ENCODE data around the gene GPR148. TPM values are rescaled to one million over a fixed set of nuclear protein-coding genes. Genes with fewer than 3 reads are reported as not detected.
A peak's percentile ranks its signal among the peaks of the same experiment; 100 is the strongest.

GPR148 gene
- total RNA-seq, 1 donor from 2014 or later = 0.48 TPM

DNA sequence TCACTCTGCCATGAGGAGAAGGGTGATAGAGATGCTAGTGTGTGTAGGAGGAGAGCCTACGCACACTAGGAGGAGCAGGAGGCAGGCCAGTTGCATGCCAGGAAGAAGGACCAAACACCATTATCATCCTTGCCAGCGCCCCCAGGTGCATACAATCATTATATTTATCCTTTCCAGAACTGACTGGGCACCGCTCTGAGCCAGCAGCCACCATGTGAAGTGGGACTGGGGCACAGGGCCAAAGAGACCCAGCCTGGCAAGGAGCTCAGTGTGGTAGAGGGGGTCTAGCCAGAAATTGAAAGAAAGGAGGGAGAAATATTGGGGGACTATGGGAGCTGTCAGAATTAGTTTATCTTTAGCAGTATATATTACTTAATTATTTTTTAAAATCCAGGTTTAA is 8.3 kb upstream of the GPR148 start:
- peaks cover 4% of the 10 kb centered on the region for H3K27me3 Mint-ChIP-seq
- H3K36me3 Mint-ChIP-seq = no peaks in the 10 kb centered on the region
- H3K4me3 Mint-ChIP-seq = no peak overlapping the region
- H3K27ac Mint-ChIP-seq = no peak overlapping the region
- H3K9me3 Mint-ChIP-seq = peaks cover 8% of the 10 kb centered on the region
- no peak for DNase-seq (ENCODE audit: extremely low spot score, unreplicated experiment)
- TF ChIP-seq, protein P1, sequence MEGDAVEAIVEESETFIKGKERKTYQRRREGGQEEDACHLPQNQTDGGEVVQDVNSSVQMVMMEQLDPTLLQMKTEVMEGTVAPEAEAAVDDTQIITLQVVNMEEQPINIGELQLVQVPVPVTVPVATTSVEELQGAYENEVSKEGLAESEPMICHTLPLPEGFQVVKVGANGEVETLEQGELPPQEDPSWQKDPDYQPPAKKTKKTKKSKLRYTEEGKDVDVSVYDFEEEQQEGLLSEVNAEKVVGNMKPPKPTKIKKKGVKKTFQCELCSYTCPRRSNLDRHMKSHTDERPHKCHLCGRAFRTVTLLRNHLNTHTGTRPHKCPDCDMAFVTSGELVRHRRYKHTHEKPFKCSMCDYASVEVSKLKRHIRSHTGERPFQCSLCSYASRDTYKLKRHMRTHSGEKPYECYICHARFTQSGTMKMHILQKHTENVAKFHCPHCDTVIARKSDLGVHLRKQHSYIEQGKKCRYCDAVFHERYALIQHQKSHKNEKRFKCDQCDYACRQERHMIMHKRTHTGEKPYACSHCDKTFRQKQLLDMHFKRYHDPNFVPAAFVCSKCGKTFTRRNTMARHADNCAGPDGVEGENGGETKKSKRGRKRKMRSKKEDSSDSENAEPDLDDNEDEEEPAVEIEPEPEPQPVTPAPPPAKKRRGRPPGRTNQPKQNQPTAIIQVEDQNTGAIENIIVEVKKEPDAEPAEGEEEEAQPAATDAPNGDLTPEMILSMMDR (conservative IDR thresholded peaks at IDR 0.05) = no peak
- no peaks in the 10 kb centered on the region for H3K4me1 Mint-ChIP-seq (ENCODE audit: unreplicated experiment)

DNA sequence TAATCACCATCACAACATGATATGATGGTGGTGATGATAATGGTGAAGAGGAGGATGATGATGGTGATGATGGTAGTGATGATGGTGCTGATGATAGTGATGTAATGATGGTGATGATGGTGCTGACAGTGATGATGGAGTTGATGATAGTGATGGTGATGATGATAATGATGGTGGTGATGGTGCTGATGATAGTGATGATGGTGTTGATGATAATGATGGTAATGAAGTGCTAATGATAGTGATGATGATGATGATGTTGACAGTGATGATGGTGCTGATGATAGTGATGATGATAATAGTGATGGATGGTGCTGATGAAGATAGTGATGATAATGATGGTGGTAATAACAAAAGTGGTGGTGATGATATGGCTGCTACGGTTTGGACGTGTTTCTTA is 4.4 kb upstream of the GPR148 start:
- no peak for DNase-seq (ENCODE audit: extremely low spot score, unreplicated experiment)
- Mint-ChIP-seq H3K9me3 (peaks cover 8% of the 10 kb centered on the region), H3K27ac (no peak overlapping the region), H3K4me3 (no peak overlapping the region), H3K4me1 (ENCODE audit: unreplicated experiment) (no peaks in the 10 kb centered on the region), H3K36me3 (no peaks in the 10 kb centered on the region), H3K27me3 (peaks cover 7% of the 10 kb centered on the region)
- TF ChIP-seq, protein P1 (conservative IDR thresholded peaks at IDR 0.05) = no peak

DNA sequence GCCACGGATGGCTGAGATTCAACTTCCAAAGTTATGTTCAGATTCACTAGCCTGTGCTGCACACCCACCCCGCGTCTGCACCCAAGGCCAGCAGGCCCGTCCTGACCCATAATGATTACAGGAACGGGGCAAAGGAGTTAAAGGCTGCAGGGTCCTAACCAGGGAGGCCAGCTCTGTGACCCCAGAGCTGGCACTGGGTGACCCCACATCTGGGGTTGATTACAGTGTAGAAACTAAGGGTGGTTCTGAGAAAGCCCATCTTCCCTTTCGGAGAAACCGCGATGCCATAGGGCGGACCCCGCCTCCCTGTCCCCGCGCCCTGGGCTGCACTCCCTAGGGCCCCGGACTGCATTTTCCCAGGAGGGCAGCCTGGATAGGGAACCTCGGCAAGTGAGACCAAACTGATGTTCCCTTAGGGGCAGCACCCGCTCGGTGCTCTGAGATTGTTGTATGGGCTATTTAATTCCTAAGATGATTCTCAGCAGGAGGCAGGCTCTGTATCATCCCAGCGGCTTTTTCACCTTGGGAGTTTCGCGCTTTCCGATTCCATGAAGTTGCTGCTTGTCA is 2.2 kb upstream of the GPR148 start:
- TF ChIP-seq, protein P1 (conservative IDR thresholded peaks at IDR 0.05) = no peak
- Mint-ChIP-seq H3K9me3 (peaks cover 8% of the 10 kb centered on the region), H3K27me3 (peaks cover 9% of the 10 kb centered on the region), H3K36me3 (no peaks in the 10 kb centered on the region), H3K4me1 (ENCODE audit: unreplicated experiment) (no peaks in the 10 kb centered on the region), H3K27ac (peak overlapping the region; percentile 78), H3K4me3 (peak overlapping the region; percentile 85)
- no peak for DNase-seq (ENCODE audit: extremely low spot score, unreplicated experiment)

DNA sequence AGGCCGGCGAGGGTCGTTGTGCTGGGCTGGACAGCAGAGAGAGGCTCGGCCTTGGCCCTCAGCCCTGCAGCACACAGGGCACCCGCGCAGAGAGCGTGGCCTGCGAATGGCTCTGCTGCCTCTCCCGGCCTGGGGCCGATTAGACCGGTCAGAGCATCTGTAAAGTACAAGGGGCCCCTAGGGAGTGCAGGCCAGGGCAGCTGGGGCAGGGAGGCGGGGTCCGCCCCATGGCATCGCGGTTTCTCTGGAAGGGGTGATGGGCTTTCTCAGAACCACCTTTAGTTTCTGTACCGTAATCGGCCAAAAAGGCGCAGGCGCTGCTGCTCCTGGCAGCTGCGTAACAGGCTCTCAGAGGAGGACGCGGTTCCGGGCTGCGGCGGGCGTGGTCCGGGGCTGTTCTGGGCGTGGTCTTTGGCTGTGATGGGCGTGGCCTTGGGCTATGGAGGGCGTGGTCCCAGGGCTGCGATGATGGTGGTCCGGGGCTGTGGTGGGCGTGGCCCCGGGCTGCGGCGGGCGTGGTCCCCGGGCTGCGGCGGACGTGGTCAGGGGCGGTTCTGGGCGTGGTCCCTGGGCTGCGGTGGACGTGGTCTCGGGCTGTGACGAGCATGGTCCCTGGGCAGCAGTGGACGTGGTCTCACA is 1.5 kb upstream of the GPR148 start:
- TF ChIP-seq, protein P1 (conservative IDR thresholded peaks at IDR 0.05) = peak; percentile 19
- H3K9me3 Mint-ChIP-seq = peaks cover 5% of the 10 kb centered on the region
- peak overlapping the region; percentile 85 for H3K4me3 Mint-ChIP-seq
- no peaks in the 10 kb centered on the region for H3K4me1 Mint-ChIP-seq (ENCODE audit: unreplicated experiment)
- H3K27me3 Mint-ChIP-seq = peaks cover 9% of the 10 kb centered on the region
- H3K36me3 Mint-ChIP-seq = no peaks in the 10 kb centered on the region
- DNase-seq (ENCODE audit: extremely low spot score, unreplicated experiment) = peak; percentile 92
- peak overlapping the region; percentile 78 for H3K27ac Mint-ChIP-seq

DNA sequence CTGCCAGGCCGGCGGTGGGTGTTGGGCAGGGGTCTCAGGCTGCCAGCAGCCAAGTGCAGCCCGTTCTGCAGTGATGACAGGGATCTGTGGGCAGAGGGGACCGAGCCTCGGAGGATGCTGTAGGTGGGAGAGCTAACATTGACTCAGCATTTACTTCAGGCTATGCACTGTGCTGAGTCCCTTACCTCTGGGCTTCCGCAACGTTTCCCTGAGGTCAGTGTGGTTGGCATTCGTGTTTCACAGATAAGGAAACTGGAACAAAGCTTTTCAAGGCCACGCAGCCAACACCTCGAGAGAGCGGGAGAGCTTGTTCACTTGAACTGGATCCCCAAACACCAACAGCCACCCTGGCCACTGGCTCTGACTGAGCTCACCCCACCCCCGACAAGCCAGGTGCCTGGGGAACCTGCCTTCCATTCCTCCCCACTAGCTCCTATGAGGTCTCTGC is 839 bp upstream of the GPR148 start:
- Mint-ChIP-seq H3K27ac (peak overlapping the region; percentile 57), H3K4me1 (ENCODE audit: unreplicated experiment) (no peaks in the 10 kb centered on the region), H3K9me3 (no peaks in the 10 kb centered on the region), H3K36me3 (no peaks in the 10 kb centered on the region), H3K27me3 (peaks cover 13% of the 10 kb centered on the region), H3K4me3 (peak overlapping the region; percentile 85)
- TF ChIP-seq, protein P1 (conservative IDR thresholded peaks at IDR 0.05) = no peak
- DNase-seq (ENCODE audit: extremely low spot score, unreplicated experiment) = no peak
